ACC112 (cell line): ENCODE results near the gene CEP170B.
"Not testable (repeated sequence)": the region's sequence is repeated elsewhere in the genome, so short reads cannot be mapped to it uniquely, and the experiment has no call there.

Experiments
- H2AFZ ChIP-seq: fragments of 200-600 bp; sonication (generic); one replicate; pipeline ENCODE4 v1.6.0; 2017; ENCODE audit warnings: antibody characterized with exemption, low read length; ENCODE audit not compliant: unreplicated experiment
- H3K27ac ChIP-seq: fragments of 200-600 bp; sonication (generic); 2 replicates; pipeline ENCODE4 v1.5.1; 2014; ENCODE audit warnings: low read depth, mild to moderate bottlenecking, antibody characterized with exemption, low read length, moderate library complexity
- H3K27me3 ChIP-seq: fragments of 200-600 bp; sonication (generic); 2 replicates; pipeline ENCODE4 v1.6.1; 2014; ENCODE audit warnings: mild to moderate bottlenecking, antibody characterized with exemption, low read length, moderate library complexity, mixed read lengths; ENCODE audit not compliant: insufficient read depth
- H3K36me3 ChIP-seq: fragments of 200-600 bp; sonication (generic); 2 replicates; pipeline ENCODE4 v1.6.1; 2016; ENCODE audit warnings: mild to moderate bottlenecking, antibody characterized with exemption, low read length, moderate library complexity, mixed read lengths; ENCODE audit not compliant: insufficient read depth
- H3K4me1 ChIP-seq: fragments of 200-600 bp; sonication (generic); one replicate; pipeline ENCODE4 v1.6.1; 2016; ENCODE audit warnings: low read length, mixed read lengths; ENCODE audit not compliant: insufficient read depth, unreplicated experiment, control insufficient read depth
- H3K4me3 ChIP-seq: fragments of 200-600 bp; sonication (generic); 2 replicates; pipeline ENCODE4 v1.5.1; 2014; ENCODE audit warnings: mild to moderate bottlenecking, low read depth, low read length
- H3K79me2 ChIP-seq: fragments of 200-600 bp; sonication (generic); one replicate; pipeline ENCODE4 v1.6.0; 2016; ENCODE audit warnings: low read length; ENCODE audit not compliant: control insufficient read depth, unreplicated experiment, insufficient read depth

CEP170B gene

DNA sequence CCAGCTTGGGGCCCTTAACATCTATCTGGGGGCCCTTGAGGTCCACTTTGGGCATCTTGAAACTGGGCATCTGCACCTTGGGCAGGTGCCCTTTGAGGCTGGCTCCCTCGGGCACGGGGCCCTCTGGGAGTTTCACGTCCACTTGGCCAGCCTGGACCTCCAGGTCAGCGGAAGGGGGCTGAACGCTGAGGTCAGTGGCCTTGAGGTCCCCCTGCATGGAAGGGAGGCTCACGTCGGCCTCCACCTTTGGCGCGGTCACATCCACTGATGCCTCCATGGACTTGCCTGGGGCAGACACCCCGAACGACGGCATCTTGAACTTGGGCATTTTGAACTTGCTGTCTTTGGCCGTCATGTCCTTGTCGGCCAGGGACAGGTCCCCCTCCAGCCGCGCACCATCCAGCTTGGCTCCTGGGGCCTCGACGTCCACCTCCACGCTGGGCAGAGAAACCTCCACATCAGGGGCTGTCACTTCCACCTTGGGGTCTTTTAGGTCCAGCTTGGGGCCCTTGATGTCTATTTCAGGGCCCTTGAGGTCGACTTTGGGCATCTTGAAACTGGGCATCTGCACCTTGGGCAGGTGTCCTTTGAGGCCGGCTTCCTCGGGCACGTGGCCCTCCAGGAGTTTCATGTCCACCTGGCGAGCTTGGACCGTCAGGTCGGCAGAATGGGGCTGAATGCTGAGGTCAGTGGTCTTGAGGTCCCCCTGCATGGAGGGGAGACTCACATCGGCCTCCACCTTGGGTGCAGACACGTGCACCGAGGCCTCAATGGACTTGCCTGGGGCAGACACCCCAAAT, 78.3 kb downstream of the CEP170B start:
- not testable (repeated sequence) for H3K36me3 ChIP-seq, H2AFZ ChIP-seq, H3K27ac ChIP-seq, H3K4me3 ChIP-seq, H3K4me1 ChIP-seq, H3K27me3 ChIP-seq, H3K79me2 ChIP-seq

DNA sequence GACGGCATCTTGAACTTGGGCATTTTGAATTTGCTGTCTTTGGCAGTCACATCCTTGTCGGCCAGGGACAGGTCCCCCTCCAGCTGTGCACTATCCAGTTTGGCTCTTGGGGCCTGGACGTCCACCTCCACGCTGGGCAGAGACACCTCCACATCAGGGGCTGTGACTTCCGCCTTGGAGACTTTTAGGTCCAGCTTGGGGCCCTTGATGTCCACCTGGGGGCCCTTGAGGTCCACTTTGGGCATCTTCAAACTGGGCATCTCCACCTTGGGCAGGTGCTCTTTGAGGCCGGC, 78.9 kb downstream of the CEP170B start:
- not testable (repeated sequence) for H2AFZ ChIP-seq, H3K27me3 ChIP-seq, H3K4me3 ChIP-seq, H3K4me1 ChIP-seq, H3K36me3 ChIP-seq, H3K79me2 ChIP-seq, H3K27ac ChIP-seq

DNA sequence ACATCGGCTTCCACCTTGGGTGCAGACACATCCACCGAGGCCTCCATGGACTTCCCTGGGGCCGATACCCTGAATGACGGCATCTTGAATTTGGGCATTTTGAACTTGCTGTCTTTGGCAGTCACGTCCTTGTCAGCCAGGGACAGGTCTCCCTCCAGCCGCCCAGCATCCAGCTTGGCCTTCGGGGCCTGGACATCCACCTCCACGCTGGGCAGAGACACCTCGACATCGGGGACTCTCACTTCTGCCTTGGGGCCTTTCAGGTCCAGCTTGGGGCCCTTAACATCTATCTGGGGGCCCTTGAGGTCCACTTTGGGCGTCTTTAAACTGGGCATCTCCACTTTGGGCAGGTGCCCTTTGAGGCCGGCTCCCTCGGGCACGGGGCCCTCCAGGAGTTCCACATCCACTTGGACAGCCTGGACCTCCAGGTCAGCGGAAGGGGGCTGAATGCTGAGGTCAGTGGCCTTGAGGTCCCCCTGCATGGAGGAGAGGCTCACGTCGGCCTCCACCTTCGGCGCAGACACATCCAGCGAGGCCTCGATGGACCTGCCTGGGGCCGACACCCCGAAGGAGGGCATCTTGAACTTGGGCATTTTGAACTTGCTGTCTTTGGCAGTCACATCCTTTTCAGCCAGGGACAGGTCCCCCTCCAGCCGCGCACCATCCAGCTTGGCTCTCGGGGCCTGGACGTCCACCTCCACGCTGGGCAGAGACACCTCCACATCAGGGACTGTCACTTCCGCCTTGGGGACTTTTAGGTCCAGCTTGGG, 79.6 kb downstream of the CEP170B start:
- not testable (repeated sequence) for H3K4me1 ChIP-seq, H3K79me2 ChIP-seq, H3K27me3 ChIP-seq, H3K36me3 ChIP-seq, H3K4me3 ChIP-seq, H2AFZ ChIP-seq, H3K27ac ChIP-seq

DNA sequence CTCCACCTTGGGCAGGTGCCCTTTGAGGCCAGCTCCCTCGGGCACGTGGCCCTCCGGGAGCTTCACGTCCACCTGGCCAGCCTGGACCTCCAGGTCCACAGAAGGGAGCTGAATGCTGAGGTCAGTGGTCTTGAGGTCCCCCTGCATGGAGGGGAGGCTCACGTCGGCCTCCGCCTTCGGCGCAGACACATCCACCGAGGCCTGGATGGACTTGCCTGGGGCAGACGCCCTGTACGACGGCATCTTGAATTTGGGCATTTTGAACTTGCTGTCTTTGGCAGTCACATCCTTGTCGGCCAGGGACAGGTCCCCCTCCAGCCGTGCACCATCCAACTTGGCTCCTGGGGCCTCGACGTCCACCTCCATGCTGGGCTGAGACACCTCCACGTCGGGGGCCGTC, 80.2 kb downstream of the CEP170B start:
- H2AFZ ChIP-seq, H3K27me3 ChIP-seq, H3K79me2 ChIP-seq, H3K27ac ChIP-seq, H3K36me3 ChIP-seq, H3K4me3 ChIP-seq, H3K4me1 ChIP-seq: not testable (repeated sequence)
